Upper lobe of right lung (tissue), 1 donor: Measurements from ENCODE around the gene CSH2. TPM values are rescaled to one million over a fixed set of nuclear protein-coding genes. Genes with fewer than 3 reads are reported as not detected.

Experiments used
- ATAC-seq: fragments of 200-7000 bp; cut with Tn5 transposase; one replicate; pipeline ENCODE4 v1.9.1; 2020; ENCODE audit warnings: mild to moderate bottlenecking, moderate library complexity
- DNase-seq: peaks from one replicate; pipeline ENCODE4 v3.0.0-alpha.2; 2020
- H3K27ac ChIP-seq: fragments of 200-600 bp; one replicate; pipeline ENCODE4 v1.8.0; 2022
- H3K27me3 ChIP-seq: fragments of 200-600 bp; one replicate; pipeline ENCODE4 v1.8.0; 2022; ENCODE audit warnings: mild to moderate bottlenecking
- H3K36me3 ChIP-seq: fragments of 200-600 bp; one replicate; pipeline ENCODE4 v1.8.0; 2022
- H3K4me1 ChIP-seq: fragments of 200-600 bp; one replicate; pipeline ENCODE4 v1.8.0; 2022
- H3K4me3 ChIP-seq: fragments of 200-600 bp; one replicate; pipeline ENCODE4 v1.8.0; 2022; ENCODE audit warnings: mild to moderate bottlenecking
- H3K9me3 ChIP-seq: fragments of 200-600 bp; one replicate; pipeline ENCODE4 v1.8.0; 2022
- CTCF ChIP-seq: fragments of 200-600 bp; IDR thresholded peaks from one replicate; pipeline ENCODE4 v1.8.0; 2022; ENCODE audit warnings: antibody characterized with exemption
- intact Hi-C: fragments of 100-400 bp; cut with DNase I; formaldehyde crosslinking; loops from one replicate; pipeline ENCODE4 v1.11.0; 2022
- total RNA-seq: library from RNA; stranded (reverse); fragmentation: NEBNext Ultra II Directional; extraction: Animal tissue kit (Norgen Biotek cat#: 25700); gene quantifications from one replicate; pipeline ENCODE4 v1.2.1, GENCODE V29; 2021
- donor health status: DM: no; HTN: yes; CAD: no; lungs with severe emphysema.

CSH2 gene
- total RNA-seq, 1 donor from 2014 or later: not detected

- no peak for DNase-seq
- no peak overlapping the region for H3K4me3 ChIP-seq
Observed at GRCh38 chr17:63832014-63832413, 41.5 kb downstream of the CSH2 start.

GRCh38 chr17:63831505-63831904 lies 42.0 kb downstream of the CSH2 start:
- DNase-seq (no peak), ATAC-seq (no peak)
- no peaks in the 10 kb centered on the region for H3K9me3 ChIP-seq
- H3K27me3 ChIP-seq: no peaks in the 10 kb centered on the region
- peaks cover 78% of the 10 kb centered on the region for H3K36me3 ChIP-seq
- no peak overlapping the region for H3K4me3 ChIP-seq
- H3K27ac ChIP-seq: no peak overlapping the region
- no peak for TF ChIP-seq CTCF
- intact Hi-C loops: no loop called here
- peaks cover 19% of the 10 kb centered on the region for H3K4me1 ChIP-seq

More at GRCh38 chr17:63832014-63832413, 41.5 kb downstream of the CSH2 start:
- peaks cover 83% of the 10 kb centered on the region for H3K36me3 ChIP-seq
- H3K4me1 ChIP-seq: peaks cover 19% of the 10 kb centered on the region
- intact Hi-C loops: no loop called here
- H3K27ac ChIP-seq: no peak overlapping the region
- no peak for ATAC-seq
- H3K9me3 ChIP-seq: no peaks in the 10 kb centered on the region
- H3K27me3 ChIP-seq: no peaks in the 10 kb centered on the region
- no peak for TF ChIP-seq CTCF

GRCh38 chr17:63830904-63831491 lies 42.5 kb downstream of the CSH2 start:
- Histone ChIP-seq H3K4me3 (no peak overlapping the region), H3K27ac (no peak overlapping the region), H3K27me3 (no peaks in the 10 kb centered on the region), H3K9me3 (no peaks in the 10 kb centered on the region), H3K36me3 (peaks cover 74% of the 10 kb centered on the region), H3K4me1 (peaks cover 23% of the 10 kb centered on the region)
- ATAC-seq (no peak), DNase-seq (no peak)
- intact Hi-C loops: no loop called here
- TF ChIP-seq CTCF: no peak

- peaks cover 73% of the 10 kb centered on the region for H3K36me3 ChIP-seq
- ATAC-seq: no peak
- H3K4me1 ChIP-seq: peaks cover 30% of the 10 kb centered on the region
- no peak for DNase-seq
- intact Hi-C loops: no loop called here
- H3K4me3 ChIP-seq: no peak overlapping the region
- no peaks in the 10 kb centered on the region for H3K9me3 ChIP-seq
- H3K27ac ChIP-seq: no peak overlapping the region
- TF ChIP-seq CTCF: no peak
- H3K27me3 ChIP-seq: no peaks in the 10 kb centered on the region
Observed at GRCh38 chr17:63830278-63830677, 43.2 kb downstream of the CSH2 start.

- Histone ChIP-seq H3K27ac (no peak overlapping the region), H3K36me3 (peaks cover 73% of the 10 kb centered on the region), H3K4me3 (no peak overlapping the region)
Observed at GRCh38 chr17:63828936-63829335, 44.5 kb downstream of the CSH2 start.

More at GRCh38 chr17:63828936-63829335, 44.5 kb downstream of the CSH2 start:
- no peak for TF ChIP-seq CTCF
- DNase-seq (no peak), ATAC-seq (no peak)
- peaks cover 24% of the 10 kb centered on the region for H3K4me1 ChIP-seq
- intact Hi-C loops: no loop called here
- H3K9me3 ChIP-seq: no peaks in the 10 kb centered on the region
- no peaks in the 10 kb centered on the region for H3K27me3 ChIP-seq
